ENCODE data around the gene TMEM255A. TPM values are rescaled to one million over a fixed set of nuclear protein-coding genes. Genes with fewer than 3 reads are reported as not detected.

Gene TMEM255A
- total and polyA plus RNA-seq, 2 donors (not counting 1 experiment from before 2014, with no cell fraction given), result under 0.01 to 0.93 TPM

DNA sequence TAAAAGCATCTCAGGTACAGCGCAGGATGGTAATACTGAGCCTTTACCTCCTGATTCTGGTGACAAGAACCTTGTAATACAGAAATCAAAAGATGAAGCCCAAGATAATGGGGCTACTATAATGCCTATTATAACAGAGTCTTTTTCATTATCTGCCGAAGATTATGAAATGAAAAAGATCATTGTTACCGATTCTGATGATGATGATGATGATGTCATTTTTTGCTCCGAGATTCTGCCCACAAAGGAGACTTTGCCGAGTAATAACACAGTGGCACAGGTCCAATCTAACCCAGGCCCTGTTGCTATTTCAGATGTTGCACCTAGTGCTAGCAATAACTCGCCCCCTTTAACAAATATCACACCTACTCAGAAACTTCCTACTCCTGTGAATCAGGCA is 57.5 kb downstream of the TMEM255A start:
- no peaks in the 10 kb centered on the region for H3K4me1 ChIP-seq (ENCODE audit: control insufficient read depth, extremely low read depth, insufficient read depth, low read length)
- H3K9ac ChIP-seq (ENCODE audit: insufficient read depth, low read length), result no peak overlapping the region
- H3K9me3 ChIP-seq (ENCODE audit: control insufficient read depth, insufficient read depth, low read depth, low read length), result no peaks in the 10 kb centered on the region
- TF ChIP-seq CTCF (conservative IDR thresholded peaks at IDR 0.05 in 1 of 2, IDR thresholded peaks at IDR 0.05 in 1 of 2; ENCODE audit: low read depth in 1 of 2, low read length in 2 of 2), result no peak
- no peak for TF ChIP-seq EZH2 (IDR thresholded peaks at IDR 0.05; ENCODE audit: low read length, missing control alignments)
- H2AFZ ChIP-seq (ENCODE audit: low read length), result no peak overlapping the region
- H3K36me3 ChIP-seq (ENCODE audit: control insufficient read depth, insufficient read depth, low read length), result no peaks in the 10 kb centered on the region
- no peak overlapping the region for H3K4me3 ChIP-seq (replicated peaks in 1 of 4; ENCODE audit: control extremely low read depth in 1 of 4, insufficient read depth in 1 of 4, low read depth in 3 of 4, low read length in 4 of 4)
- no peaks in the 10 kb centered on the region for H3K27me3 ChIP-seq (ENCODE audit: control insufficient read depth, insufficient read depth, low read length)
- H4K20me1 ChIP-seq (ENCODE audit: control insufficient read depth, extremely low read depth, insufficient read depth, low read length), result no peaks in the 10 kb centered on the region
- DNase-seq (ENCODE audit: low read depth in 2 of 2), result no peak
- H3K79me2 ChIP-seq (ENCODE audit: control insufficient read depth, insufficient read depth, low read length), result peaks cover 11% of the 10 kb centered on the region
- H3K4me2 ChIP-seq (ENCODE audit: extremely low read depth, insufficient read depth, low read length), result no peak overlapping the region
- H3K27ac ChIP-seq (ENCODE audit: insufficient read depth, low read length), result no peak overlapping the region

DNA sequence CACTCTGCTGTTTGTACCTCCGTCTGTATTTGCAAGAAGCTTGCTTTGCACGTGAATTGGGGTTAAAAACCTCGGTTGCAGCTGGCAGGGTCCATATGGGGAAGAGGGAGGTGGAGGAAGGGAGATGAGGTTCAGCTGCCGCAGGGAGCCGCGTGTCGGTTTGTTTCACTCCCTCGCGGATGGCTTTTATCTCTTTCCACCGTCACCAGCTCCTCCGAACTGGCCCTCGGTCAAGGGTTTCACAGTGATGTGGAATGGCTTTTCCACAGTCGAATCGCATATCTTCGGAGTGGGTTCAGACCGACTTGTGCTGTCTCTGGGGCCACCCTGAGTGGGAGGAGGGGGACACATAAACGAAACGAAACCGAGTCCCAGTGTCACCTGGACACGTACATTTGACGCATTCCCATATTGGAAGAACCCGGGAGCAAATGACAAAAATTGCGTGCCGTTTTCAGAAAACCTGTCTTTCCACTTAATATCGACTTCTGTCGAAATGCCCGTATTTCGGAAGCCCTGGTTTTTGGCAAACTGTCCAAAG is 59.7 kb downstream of the TMEM255A start:
- TF ChIP-seq CTCF (conservative IDR thresholded peaks at IDR 0.05 in 1 of 2, IDR thresholded peaks at IDR 0.05 in 1 of 2; ENCODE audit: low read depth in 1 of 2, low read length in 2 of 2) (no peak), EZH2 (IDR thresholded peaks at IDR 0.05; ENCODE audit: low read length, missing control alignments) (no peak)
- H3K4me2 ChIP-seq (ENCODE audit: extremely low read depth, insufficient read depth, low read length), result peak overlapping the region; percentile 56
- no peaks in the 10 kb centered on the region for H3K36me3 ChIP-seq (ENCODE audit: control insufficient read depth, insufficient read depth, low read length)
- no peaks in the 10 kb centered on the region for H3K9me3 ChIP-seq (ENCODE audit: control insufficient read depth, insufficient read depth, low read depth, low read length)
- DNase-seq (ENCODE audit: low read depth in 2 of 2), result peak; percentile 18 to 25
- no peaks in the 10 kb centered on the region for H3K4me1 ChIP-seq (ENCODE audit: control insufficient read depth, extremely low read depth, insufficient read depth, low read length)
- peak overlapping the region; percentile 44 to 83 (median 59) for H3K4me3 ChIP-seq (replicated peaks in 1 of 4; ENCODE audit: control extremely low read depth in 1 of 4, insufficient read depth in 1 of 4, low read depth in 3 of 4, low read length in 4 of 4)
- peak overlapping the region; percentile 70 for H3K9ac ChIP-seq (ENCODE audit: insufficient read depth, low read length)
- H3K27me3 ChIP-seq (ENCODE audit: control insufficient read depth, insufficient read depth, low read length), result no peaks in the 10 kb centered on the region
- no peak overlapping the region for H2AFZ ChIP-seq (ENCODE audit: low read length)
- H4K20me1 ChIP-seq (ENCODE audit: control insufficient read depth, extremely low read depth, insufficient read depth, low read length), result no peaks in the 10 kb centered on the region
- H3K79me2 ChIP-seq (ENCODE audit: control insufficient read depth, insufficient read depth, low read length), result peaks cover 11% of the 10 kb centered on the region
- peak overlapping the region; percentile 72 for H3K27ac ChIP-seq (ENCODE audit: insufficient read depth, low read length)

DNA sequence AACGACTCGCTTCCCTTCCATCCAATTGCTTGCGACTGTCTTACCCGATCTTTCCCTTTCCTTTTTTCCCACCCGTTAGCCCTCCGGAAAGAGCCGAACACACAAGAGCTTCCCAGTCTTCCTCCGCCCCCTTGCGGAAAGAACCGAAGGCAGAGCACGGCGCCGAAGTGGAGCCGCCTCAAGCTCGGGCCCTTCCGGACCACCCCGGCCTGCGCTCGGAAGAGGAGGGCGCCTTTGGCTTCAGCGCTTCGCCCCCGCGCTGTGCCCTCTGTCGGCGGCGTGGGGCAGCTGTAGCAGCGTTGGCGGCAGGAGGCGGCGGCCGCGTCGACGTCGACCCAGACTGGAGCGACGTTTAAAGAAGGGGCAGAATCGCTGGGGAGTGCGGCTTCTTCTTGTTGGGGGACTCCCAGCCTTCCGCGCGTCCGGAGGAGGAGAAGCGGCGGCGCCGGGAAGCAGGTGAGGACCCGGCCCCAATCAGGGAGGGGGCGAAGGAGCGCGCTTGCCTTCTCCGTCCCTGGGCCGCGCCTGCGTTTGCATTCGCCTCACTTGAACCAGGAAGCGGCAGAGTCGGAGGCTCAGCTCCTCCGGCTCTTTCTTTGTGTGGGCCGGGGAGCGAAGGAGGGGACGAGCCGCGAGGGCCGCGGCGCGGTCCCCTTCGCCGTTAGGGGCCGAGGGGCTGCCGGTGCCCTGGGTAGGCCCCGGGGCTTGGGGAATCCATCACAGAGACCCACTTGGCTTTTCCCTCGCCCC is 60.6 kb downstream of the TMEM255A start, which contains the start of gene ZBTB33:
Gene ZBTB33, plus strand, starts transcription at position 291 of the 750 bp plus-strand sequence. CDS start 2,604 bp downstream, outside the sequence.
- Histone ChIP-seq H3K27ac (ENCODE audit: insufficient read depth, low read length) (peak within 1 kb of the TSS; percentile 72), H3K4me1 (ENCODE audit: control insufficient read depth, extremely low read depth, insufficient read depth, low read length) (no peaks in the 10 kb centered on the region), H3K4me3 (replicated peaks in 1 of 4; ENCODE audit: control extremely low read depth in 1 of 4, insufficient read depth in 1 of 4, low read depth in 3 of 4, low read length in 4 of 4) (peak within 1 kb of the TSS; percentile 44 to 83 (median 59)), H3K79me2 (ENCODE audit: control insufficient read depth, insufficient read depth, low read length) (peaks cover 11% of the 10 kb centered on the region), H4K20me1 (ENCODE audit: control insufficient read depth, extremely low read depth, insufficient read depth, low read length) (no peaks in the 10 kb centered on the region), H2AFZ (ENCODE audit: low read length) (peak within 1 kb of the TSS; percentile 53), H3K4me2 (ENCODE audit: extremely low read depth, insufficient read depth, low read length) (peak within 1 kb of the TSS; percentile 74), H3K9ac (ENCODE audit: insufficient read depth, low read length) (peak within 1 kb of the TSS; percentile 70), H3K27me3 (ENCODE audit: control insufficient read depth, insufficient read depth, low read length) (no peaks in the 10 kb centered on the region), H3K36me3 (ENCODE audit: control insufficient read depth, insufficient read depth, low read length) (no peaks in the 10 kb centered on the region), H3K9me3 (ENCODE audit: control insufficient read depth, insufficient read depth, low read depth, low read length) (no peaks in the 10 kb centered on the region)
- peak; percentile 93 to 94 for DNase-seq (ENCODE audit: low read depth in 2 of 2)
- TF ChIP-seq CTCF (conservative IDR thresholded peaks at IDR 0.05 in 1 of 2, IDR thresholded peaks at IDR 0.05 in 1 of 2; ENCODE audit: low read depth in 1 of 2, low read length in 2 of 2), result peak; percentile 34 to 54
- TF ChIP-seq EZH2 (IDR thresholded peaks at IDR 0.05; ENCODE audit: low read length, missing control alignments), result no peak

Measured in fibroblast of lung (primary cell).